HL-60 (cell line): ENCODE measurements around the gene GTPBP1.

Experiments used
- DNase-seq, 2 experiments: peaks; one replicate each; pipeline ENCODE4 v3.0.0-alpha.2; 2010 to 2020; ENCODE audit warnings: low read depth in 1 of 2, low spot score in 1 of 2
- H3K27ac ChIP-seq: fragments of 250-450 bp; sonication (Bioruptor Pico); replicated peaks from 2 replicates; pipeline ENCODE4 v1.5.1; 2020; ENCODE audit warnings: mild to moderate bottlenecking, moderate library complexity
- H3K27me3 ChIP-seq: fragments of 250-450 bp; sonication (Bioruptor Pico); 2 replicates; pipeline ENCODE4 v1.5.1; 2021; ENCODE audit warnings: mild to moderate bottlenecking, moderate library complexity; ENCODE audit not compliant: insufficient read depth, poor library complexity, severe bottlenecking
- H3K4me3 ChIP-seq: replicated peaks from 2 replicates; pipeline ENCODE4 v1.5.1; 2011; ENCODE audit warnings: mild to moderate bottlenecking, control low read depth, low read length; ENCODE audit not compliant: insufficient read depth
- GABPA ChIP-seq: IDR thresholded peaks from 2 replicates; pipeline ENCODE4 v1.6.1; 2012; ENCODE audit warnings: low read depth
- POLR2AphosphoS5 ChIP-seq: IDR thresholded peaks from 2 replicates; pipeline ENCODE4 v1.6.1; 2012; ENCODE audit warnings: low read depth
- SPI1 ChIP-seq: IDR thresholded peaks from 2 replicates; pipeline ENCODE4 v1.6.1; 2012; ENCODE audit warnings: low read depth, mild to moderate bottlenecking, borderline replicate concordance
- TF ChIP-seq, protein P1 (sequence below): IDR thresholded peaks from one replicate; pipeline ENCODE4 v1.5.1; 2011; ENCODE audit warnings: low read length, control low read depth, inconsistent platforms; ENCODE audit not compliant: insufficient read depth
- TF ChIP-seq, protein P2 (sequence below): IDR thresholded peaks from 2 replicates; pipeline ENCODE4 v1.6.1; 2012; ENCODE audit warnings: low read depth; ENCODE audit not compliant: insufficient replicate concordance

GTPBP1 gene

GRCh38 chr22:38728871-38729796 lies 23.4 kb downstream of the GTPBP1 start:
- Histone ChIP-seq H3K27ac (no peak overlapping the region), H3K4me3 (no peak overlapping the region), H3K27me3 (no peaks in the 10 kb centered on the region)
- TF ChIP-seq POLR2AphosphoS5 (no peak), GABPA (no peak), SPI1 (no peak)
- TF ChIP-seq, protein P1, sequence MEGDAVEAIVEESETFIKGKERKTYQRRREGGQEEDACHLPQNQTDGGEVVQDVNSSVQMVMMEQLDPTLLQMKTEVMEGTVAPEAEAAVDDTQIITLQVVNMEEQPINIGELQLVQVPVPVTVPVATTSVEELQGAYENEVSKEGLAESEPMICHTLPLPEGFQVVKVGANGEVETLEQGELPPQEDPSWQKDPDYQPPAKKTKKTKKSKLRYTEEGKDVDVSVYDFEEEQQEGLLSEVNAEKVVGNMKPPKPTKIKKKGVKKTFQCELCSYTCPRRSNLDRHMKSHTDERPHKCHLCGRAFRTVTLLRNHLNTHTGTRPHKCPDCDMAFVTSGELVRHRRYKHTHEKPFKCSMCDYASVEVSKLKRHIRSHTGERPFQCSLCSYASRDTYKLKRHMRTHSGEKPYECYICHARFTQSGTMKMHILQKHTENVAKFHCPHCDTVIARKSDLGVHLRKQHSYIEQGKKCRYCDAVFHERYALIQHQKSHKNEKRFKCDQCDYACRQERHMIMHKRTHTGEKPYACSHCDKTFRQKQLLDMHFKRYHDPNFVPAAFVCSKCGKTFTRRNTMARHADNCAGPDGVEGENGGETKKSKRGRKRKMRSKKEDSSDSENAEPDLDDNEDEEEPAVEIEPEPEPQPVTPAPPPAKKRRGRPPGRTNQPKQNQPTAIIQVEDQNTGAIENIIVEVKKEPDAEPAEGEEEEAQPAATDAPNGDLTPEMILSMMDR: no peak
- TF ChIP-seq, protein P2, sequence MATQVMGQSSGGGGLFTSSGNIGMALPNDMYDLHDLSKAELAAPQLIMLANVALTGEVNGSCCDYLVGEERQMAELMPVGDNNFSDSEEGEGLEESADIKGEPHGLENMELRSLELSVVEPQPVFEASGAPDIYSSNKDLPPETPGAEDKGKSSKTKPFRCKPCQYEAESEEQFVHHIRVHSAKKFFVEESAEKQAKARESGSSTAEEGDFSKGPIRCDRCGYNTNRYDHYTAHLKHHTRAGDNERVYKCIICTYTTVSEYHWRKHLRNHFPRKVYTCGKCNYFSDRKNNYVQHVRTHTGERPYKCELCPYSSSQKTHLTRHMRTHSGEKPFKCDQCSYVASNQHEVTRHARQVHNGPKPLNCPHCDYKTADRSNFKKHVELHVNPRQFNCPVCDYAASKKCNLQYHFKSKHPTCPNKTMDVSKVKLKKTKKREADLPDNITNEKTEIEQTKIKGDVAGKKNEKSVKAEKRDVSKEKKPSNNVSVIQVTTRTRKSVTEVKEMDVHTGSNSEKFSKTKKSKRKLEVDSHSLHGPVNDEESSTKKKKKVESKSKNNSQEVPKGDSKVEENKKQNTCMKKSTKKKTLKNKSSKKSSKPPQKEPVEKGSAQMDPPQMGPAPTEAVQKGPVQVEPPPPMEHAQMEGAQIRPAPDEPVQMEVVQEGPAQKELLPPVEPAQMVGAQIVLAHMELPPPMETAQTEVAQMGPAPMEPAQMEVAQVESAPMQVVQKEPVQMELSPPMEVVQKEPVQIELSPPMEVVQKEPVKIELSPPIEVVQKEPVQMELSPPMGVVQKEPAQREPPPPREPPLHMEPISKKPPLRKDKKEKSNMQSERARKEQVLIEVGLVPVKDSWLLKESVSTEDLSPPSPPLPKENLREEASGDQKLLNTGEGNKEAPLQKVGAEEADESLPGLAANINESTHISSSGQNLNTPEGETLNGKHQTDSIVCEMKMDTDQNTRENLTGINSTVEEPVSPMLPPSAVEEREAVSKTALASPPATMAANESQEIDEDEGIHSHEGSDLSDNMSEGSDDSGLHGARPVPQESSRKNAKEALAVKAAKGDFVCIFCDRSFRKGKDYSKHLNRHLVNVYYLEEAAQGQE: no peak
- no peak for DNase-seq

- TF ChIP-seq, protein P1: no peak
- no peak for TF ChIP-seq SPI1
- no peak overlapping the region for H3K27ac ChIP-seq
- no peak overlapping the region for H3K4me3 ChIP-seq
Observed at GRCh38 chr22:38729946-38730345, 24.2 kb downstream of the GTPBP1 start.

GRCh38 chr22:38730411-38730871 lies 24.7 kb downstream of the GTPBP1 start:
- TF ChIP-seq SPI1 (no peak), POLR2AphosphoS5 (no peak), GABPA (no peak)
- TF ChIP-seq, protein P2: no peak
- TF ChIP-seq, protein P1: no peak
- no peak for DNase-seq
- H3K27me3 ChIP-seq: no peaks in the 10 kb centered on the region
- no peak overlapping the region for H3K27ac ChIP-seq
- no peak overlapping the region for H3K4me3 ChIP-seq

More at GRCh38 chr22:38729946-38730345, 24.2 kb downstream of the GTPBP1 start:
- DNase-seq: no peak
- no peaks in the 10 kb centered on the region for H3K27me3 ChIP-seq
